Keratinocyte (primary cell): ENCODE measurements around the gene NEFH. TPM values are rescaled to one million over a fixed set of nuclear protein-coding genes. Genes with fewer than 3 reads are reported as not detected.

Experiments used
- DNase-seq: peaks from one replicate; pipeline ENCODE4 v3.0.0-alpha.2; 2011; ENCODE audit warnings: low read depth, missing footprints, low spot score
- FAIRE-seq: peaks from 2 replicates; lab custom pipeline; 2011; peaks lifted over from hg19 to GRCh38; lab: Jason Lieb, UNC
- H2AFZ ChIP-seq: 2 replicates; pipeline ENCODE4 v1.6.0; 2012; ENCODE audit warnings: low read length, control low read depth, inconsistent platforms; ENCODE audit not compliant: control insufficient read depth
- H3K27ac ChIP-seq: 2 replicates; pipeline ENCODE4 v1.5.1; 2011; ENCODE audit warnings: low read length; ENCODE audit not compliant: control insufficient read depth, insufficient read depth
- H3K27me3 ChIP-seq: 3 replicates; pipeline ENCODE4 v1.6.0; 2011; ENCODE audit warnings: low read length; ENCODE audit not compliant: control insufficient read depth, insufficient read depth; ENCODE audit errors: extremely low read depth
- H3K36me3 ChIP-seq, 2 experiments: 2 replicates in 1 of 2; 3 replicates in 1 of 2; pipeline ENCODE4 v1.5.1; 2011; ENCODE audit warnings: low read length in 2 of 2, mild to moderate bottlenecking in 1 of 2; ENCODE audit not compliant: control insufficient read depth in 2 of 2, insufficient read depth in 2 of 2; ENCODE audit errors: extremely low read depth in 1 of 2
- H3K4me1 ChIP-seq: 3 replicates; pipeline ENCODE4 v1.5.1; 2011; ENCODE audit warnings: low read length; ENCODE audit not compliant: control insufficient read depth, insufficient read depth; ENCODE audit errors: extremely low read depth
- H3K4me2 ChIP-seq: 3 replicates; pipeline ENCODE4 v1.6.0; 2011; ENCODE audit warnings: low read depth, low read length; ENCODE audit not compliant: control insufficient read depth, insufficient read depth; ENCODE audit errors: extremely low read depth
- H3K4me3 ChIP-seq, 3 experiments: fragments of 200-600 bp in 1 of 3; sonication (generic) in 1 of 3; 2 replicates in 2 of 3; 3 replicates in 1 of 3; pipeline ENCODE4 v1.5.1; 2011 to 2016; ENCODE audit warnings: low read length in 3 of 3, mild to moderate bottlenecking in 3 of 3, control low read depth in 2 of 3, inconsistent platforms in 1 of 3, low read depth in 1 of 3, mixed read lengths in 1 of 3, mixed run types in 1 of 3, moderate library complexity in 1 of 3; ENCODE audit not compliant: control insufficient read depth in 2 of 3, insufficient read depth in 2 of 3; ENCODE audit errors: extremely low read depth in 1 of 3
- H3K79me2 ChIP-seq: 2 replicates; pipeline ENCODE4 v1.6.0; 2012; ENCODE audit warnings: low read length; ENCODE audit not compliant: control insufficient read depth, insufficient read depth
- H3K9ac ChIP-seq: 3 replicates; pipeline ENCODE4 v1.6.0; 2011; ENCODE audit warnings: low read length; ENCODE audit not compliant: control insufficient read depth, insufficient read depth; ENCODE audit errors: extremely low read depth
- H3K9me1 ChIP-seq: 3 replicates; pipeline ENCODE4 v1.6.0; 2011; ENCODE audit warnings: low read length; ENCODE audit not compliant: control insufficient read depth, insufficient read depth; ENCODE audit errors: extremely low read depth
- H3K9me3 ChIP-seq: 2 replicates; pipeline ENCODE4 v1.5.1; 2012; ENCODE audit warnings: low read depth, low read length; ENCODE audit not compliant: control insufficient read depth
- H4K20me1 ChIP-seq: 3 replicates; pipeline ENCODE4 v1.6.0; 2011; ENCODE audit warnings: low read length; ENCODE audit not compliant: control insufficient read depth, insufficient read depth; ENCODE audit errors: extremely low read depth
- EZH2 ChIP-seq: IDR thresholded peaks from one replicate; pipeline ENCODE4 v1.6.1; 2012; ENCODE audit warnings: inconsistent platforms, mild to moderate bottlenecking, low read length, moderate library complexity
- dilution Hi-C: fragments of 300-500 bp; cut with MboI; formaldehyde crosslinking; loops from one replicate; pipeline ENCODE4 v1.7.0; 2020; ENCODE audit warnings: low sequenced_read_pairs; ENCODE audit not compliant: extremely low pct_ligation_motif_present
- polyA minus RNA-seq, 3 experiments: library from RNA; depleted of rRNA, polyadenylated mRNA; stranded (reverse); fragments of >200 nt; gene quantifications; 1 replicate in 1 of 3; 2 replicates in 1 of 3; 3 replicates in 1 of 3; pipeline ENCODE4 v1.2.3, GENCODE V29; 2011
- polyA plus RNA-seq, 5 experiments: library from polyadenylated mRNA; depleted of rRNA in 3 of 5; stranded (reverse) in 3 of 5; stranded (forward) in 1 of 5; unstranded in 1 of 5; fragments of >200 nt; gene quantifications; 1 replicate in 1 of 5; 2 replicates in 3 of 5; 3 replicates in 1 of 5; pipeline versions ENCODE4 v1.2.1 to v1.2.3, GENCODE V29; 2011 to 2012; ENCODE audit warnings: missing spikeins in 2 of 5, low read depth in 1 of 5, low replicate concordance in 1 of 5
- TF ChIP-seq, protein P1 (sequence below), 3 experiments: IDR thresholded peaks in 1 of 3; conservative IDR thresholded peaks in 1 of 3; optimal IDR thresholded peaks in 1 of 3; 2 replicates in 2 of 3; 3 replicates in 1 of 3; pipeline versions ENCODE3 to v1.5.1; 2011; ENCODE audit warnings: low read length in 3 of 3, mild to moderate bottlenecking in 3 of 3, moderate library complexity in 2 of 3, control low read depth in 1 of 3, inconsistent platforms in 1 of 3; ENCODE audit not compliant: insufficient read depth in 2 of 3; ENCODE audit errors: extremely low read depth in 1 of 3

Gene NEFH, protein sequence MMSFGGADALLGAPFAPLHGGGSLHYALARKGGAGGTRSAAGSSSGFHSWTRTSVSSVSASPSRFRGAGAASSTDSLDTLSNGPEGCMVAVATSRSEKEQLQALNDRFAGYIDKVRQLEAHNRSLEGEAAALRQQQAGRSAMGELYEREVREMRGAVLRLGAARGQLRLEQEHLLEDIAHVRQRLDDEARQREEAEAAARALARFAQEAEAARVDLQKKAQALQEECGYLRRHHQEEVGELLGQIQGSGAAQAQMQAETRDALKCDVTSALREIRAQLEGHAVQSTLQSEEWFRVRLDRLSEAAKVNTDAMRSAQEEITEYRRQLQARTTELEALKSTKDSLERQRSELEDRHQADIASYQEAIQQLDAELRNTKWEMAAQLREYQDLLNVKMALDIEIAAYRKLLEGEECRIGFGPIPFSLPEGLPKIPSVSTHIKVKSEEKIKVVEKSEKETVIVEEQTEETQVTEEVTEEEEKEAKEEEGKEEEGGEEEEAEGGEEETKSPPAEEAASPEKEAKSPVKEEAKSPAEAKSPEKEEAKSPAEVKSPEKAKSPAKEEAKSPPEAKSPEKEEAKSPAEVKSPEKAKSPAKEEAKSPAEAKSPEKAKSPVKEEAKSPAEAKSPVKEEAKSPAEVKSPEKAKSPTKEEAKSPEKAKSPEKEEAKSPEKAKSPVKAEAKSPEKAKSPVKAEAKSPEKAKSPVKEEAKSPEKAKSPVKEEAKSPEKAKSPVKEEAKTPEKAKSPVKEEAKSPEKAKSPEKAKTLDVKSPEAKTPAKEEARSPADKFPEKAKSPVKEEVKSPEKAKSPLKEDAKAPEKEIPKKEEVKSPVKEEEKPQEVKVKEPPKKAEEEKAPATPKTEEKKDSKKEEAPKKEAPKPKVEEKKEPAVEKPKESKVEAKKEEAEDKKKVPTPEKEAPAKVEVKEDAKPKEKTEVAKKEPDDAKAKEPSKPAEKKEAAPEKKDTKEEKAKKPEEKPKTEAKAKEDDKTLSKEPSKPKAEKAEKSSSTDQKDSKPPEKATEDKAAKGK
- polyA plus RNA-seq (0.06 to 0.08 TPM (median 0.07 TPM) in 3 replicates), polyA minus RNA-seq (0.10 to 0.13 TPM in 2 of 3 replicates, not detected in the other)
- 0.06 TPM for polyA plus RNA-seq (2011; ENCODE audit: low read depth)
- 0.10 and 0.12 TPM in 2 replicates for polyA plus RNA-seq (2011; cell fraction: cytosol; rRNA removed)
- polyA plus RNA-seq (2011; cell fraction: nucleus; rRNA removed), result 0.11 and 0.12 TPM in 2 replicates
- polyA plus RNA-seq (2012; ENCODE audit: low replicate concordance), result 0.03 and 0.07 TPM in 2 replicates
- not detected for polyA minus RNA-seq (2011; cell fraction: cytosol; rRNA and poly(A)+ RNA removed)
- polyA minus RNA-seq (2011; cell fraction: nucleus; rRNA and poly(A)+ RNA removed), result 0.11 TPM in 1 of 2 replicates, not detected in the other

DNA sequence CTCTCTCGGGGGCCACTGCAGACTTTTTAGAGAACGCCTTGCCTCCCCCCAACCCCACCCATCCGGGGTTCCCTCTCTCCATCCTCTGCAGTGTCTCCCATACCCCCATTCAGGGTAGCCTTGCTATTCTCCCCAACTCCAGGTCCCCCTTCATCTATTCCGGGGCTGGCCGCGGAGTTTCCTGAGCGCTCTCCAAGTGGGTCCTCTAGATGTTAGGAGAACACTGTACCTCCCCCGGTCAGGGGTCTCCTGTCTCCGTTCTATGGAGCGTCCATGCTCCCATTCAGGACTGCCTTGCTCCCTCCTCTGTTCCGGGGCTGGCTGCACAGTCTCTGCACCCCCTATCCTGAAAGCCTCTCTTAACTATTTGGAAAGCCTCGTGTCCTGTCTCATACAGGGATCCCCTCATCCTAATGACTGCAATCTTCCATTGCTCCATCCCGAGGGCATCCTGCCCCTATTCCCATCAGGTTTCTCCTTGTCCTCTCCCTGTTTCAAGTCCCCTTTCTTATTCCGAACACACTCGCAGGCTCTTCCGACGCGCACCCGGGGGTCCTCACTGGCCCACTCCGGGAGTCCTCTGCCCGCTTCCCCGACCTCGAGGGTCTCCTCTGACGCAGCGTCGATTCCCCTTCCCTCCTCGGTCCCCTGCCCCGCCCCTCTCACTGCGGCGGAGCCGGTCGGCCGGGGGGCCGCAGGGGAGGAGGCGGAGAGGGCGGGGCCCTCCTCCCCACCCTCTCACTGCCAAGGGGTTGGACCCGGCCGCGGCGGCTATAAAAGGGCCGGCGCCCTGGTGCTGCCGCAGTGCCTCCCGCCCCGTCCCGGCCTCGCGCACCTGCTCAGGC lies at the start of gene NEFH:
NEFH (plus strand) TSS at position 802 of the 845 bp plus-strand sequence. CDS start 45 bp downstream, outside the sequence.
- H3K4me1 ChIP-seq, result no peaks in the 10 kb centered on the region
- no peak within 1 kb of the TSS for H3K4me3 ChIP-seq
- no peak for FAIRE-seq
- H3K27ac ChIP-seq, result no peak within 1 kb of the TSS
- H4K20me1 ChIP-seq, result peaks cover 4% of the 10 kb centered on the region
- H3K79me2 ChIP-seq, result no peaks in the 10 kb centered on the region
- no peaks in the 10 kb centered on the region for H3K36me3 ChIP-seq
- dilution Hi-C loops, result no loop called here
- no peak within 1 kb of the TSS for H2AFZ ChIP-seq
- no peaks in the 10 kb centered on the region for H3K9me1 ChIP-seq
- H3K4me2 ChIP-seq, result no peak within 1 kb of the TSS
- DNase-seq, result no peak
- H3K9ac ChIP-seq, result no peak within 1 kb of the TSS
- no peaks in the 10 kb centered on the region for H3K9me3 ChIP-seq
- H3K27me3 ChIP-seq, result peaks cover 59% of the 10 kb centered on the region
- TF ChIP-seq, protein P1, sequence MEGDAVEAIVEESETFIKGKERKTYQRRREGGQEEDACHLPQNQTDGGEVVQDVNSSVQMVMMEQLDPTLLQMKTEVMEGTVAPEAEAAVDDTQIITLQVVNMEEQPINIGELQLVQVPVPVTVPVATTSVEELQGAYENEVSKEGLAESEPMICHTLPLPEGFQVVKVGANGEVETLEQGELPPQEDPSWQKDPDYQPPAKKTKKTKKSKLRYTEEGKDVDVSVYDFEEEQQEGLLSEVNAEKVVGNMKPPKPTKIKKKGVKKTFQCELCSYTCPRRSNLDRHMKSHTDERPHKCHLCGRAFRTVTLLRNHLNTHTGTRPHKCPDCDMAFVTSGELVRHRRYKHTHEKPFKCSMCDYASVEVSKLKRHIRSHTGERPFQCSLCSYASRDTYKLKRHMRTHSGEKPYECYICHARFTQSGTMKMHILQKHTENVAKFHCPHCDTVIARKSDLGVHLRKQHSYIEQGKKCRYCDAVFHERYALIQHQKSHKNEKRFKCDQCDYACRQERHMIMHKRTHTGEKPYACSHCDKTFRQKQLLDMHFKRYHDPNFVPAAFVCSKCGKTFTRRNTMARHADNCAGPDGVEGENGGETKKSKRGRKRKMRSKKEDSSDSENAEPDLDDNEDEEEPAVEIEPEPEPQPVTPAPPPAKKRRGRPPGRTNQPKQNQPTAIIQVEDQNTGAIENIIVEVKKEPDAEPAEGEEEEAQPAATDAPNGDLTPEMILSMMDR (optimal IDR thresholded peaks at IDR 0.05 in 1 of 3, IDR thresholded peaks at IDR 0.05 in 1 of 3, conservative IDR thresholded peaks at IDR 0.05 in 1 of 3; ENCODE audit: extremely low read depth in 1 of 3, insufficient read depth in 2 of 3, low read length in 3 of 3), result no peak
- TF ChIP-seq EZH2, result no peak

DNA sequence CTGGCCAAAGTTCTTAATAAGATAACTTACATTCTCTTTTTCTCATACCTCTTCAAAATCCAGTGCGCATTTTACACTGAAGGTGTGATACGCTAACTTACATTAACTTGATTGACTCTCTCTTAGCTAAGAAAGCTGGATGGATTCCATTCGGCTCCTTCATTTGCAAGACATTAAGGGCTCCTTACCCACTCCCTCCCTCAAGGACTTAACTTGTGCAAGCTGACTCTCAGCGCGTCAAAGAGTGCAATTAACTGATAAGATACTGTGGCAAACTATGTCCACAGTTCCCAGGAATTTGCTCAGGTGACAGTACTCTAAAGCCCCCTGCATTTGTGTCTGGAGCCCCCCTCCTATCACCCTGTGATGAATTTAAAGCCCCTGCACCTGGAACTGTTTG lies 48.0 kb upstream of the NEFH start:
- no peak for FAIRE-seq

More for the DNA sequence above, 48.0 kb upstream of the NEFH start:
- H3K4me3 ChIP-seq, result no peak overlapping the region
- H3K4me2 ChIP-seq, result no peak overlapping the region
- dilution Hi-C loops, result no loop called here
- H3K36me3 ChIP-seq, result no peaks in the 10 kb centered on the region
- no peaks in the 10 kb centered on the region for H3K4me1 ChIP-seq
- TF ChIP-seq EZH2, result no peak
- TF ChIP-seq, protein P1 (optimal IDR thresholded peaks at IDR 0.05 in 1 of 3, IDR thresholded peaks at IDR 0.05 in 1 of 3, conservative IDR thresholded peaks at IDR 0.05 in 1 of 3; ENCODE audit: extremely low read depth in 1 of 3, insufficient read depth in 2 of 3, low read length in 3 of 3), result no peak
- H3K9ac ChIP-seq, result no peak overlapping the region
- DNase-seq, result no peak
- peaks cover 10% of the 10 kb centered on the region for H3K27me3 ChIP-seq
- no peaks in the 10 kb centered on the region for H3K79me2 ChIP-seq
- no peak overlapping the region for H2AFZ ChIP-seq
- no peaks in the 10 kb centered on the region for H4K20me1 ChIP-seq
- no peaks in the 10 kb centered on the region for H3K9me3 ChIP-seq
- no peak overlapping the region for H3K27ac ChIP-seq
- no peaks in the 10 kb centered on the region for H3K9me1 ChIP-seq
